ENCODE results near the gene ACTBL2. TPM values are rescaled to one million over a fixed set of nuclear protein-coding genes. Genes with fewer than 3 reads are reported as not detected.
"Not testable (repeated sequence)": the region's sequence is repeated elsewhere in the genome, so short reads cannot be mapped to it uniquely, and the experiment has no call there.

The ACTBL2 gene
- total RNA-seq, 4 donors from 2014 or later: not detected

GRCh38 chr5:57478826-57479225 is 3.8 kb downstream of the ACTBL2 start:
- no peak for TF ChIP-seq EP300 (IDR thresholded peaks at IDR 0.05)
- TF ChIP-seq POLR2A (IDR thresholded peaks at IDR 0.05): no peak
- TF ChIP-seq, protein P1, sequence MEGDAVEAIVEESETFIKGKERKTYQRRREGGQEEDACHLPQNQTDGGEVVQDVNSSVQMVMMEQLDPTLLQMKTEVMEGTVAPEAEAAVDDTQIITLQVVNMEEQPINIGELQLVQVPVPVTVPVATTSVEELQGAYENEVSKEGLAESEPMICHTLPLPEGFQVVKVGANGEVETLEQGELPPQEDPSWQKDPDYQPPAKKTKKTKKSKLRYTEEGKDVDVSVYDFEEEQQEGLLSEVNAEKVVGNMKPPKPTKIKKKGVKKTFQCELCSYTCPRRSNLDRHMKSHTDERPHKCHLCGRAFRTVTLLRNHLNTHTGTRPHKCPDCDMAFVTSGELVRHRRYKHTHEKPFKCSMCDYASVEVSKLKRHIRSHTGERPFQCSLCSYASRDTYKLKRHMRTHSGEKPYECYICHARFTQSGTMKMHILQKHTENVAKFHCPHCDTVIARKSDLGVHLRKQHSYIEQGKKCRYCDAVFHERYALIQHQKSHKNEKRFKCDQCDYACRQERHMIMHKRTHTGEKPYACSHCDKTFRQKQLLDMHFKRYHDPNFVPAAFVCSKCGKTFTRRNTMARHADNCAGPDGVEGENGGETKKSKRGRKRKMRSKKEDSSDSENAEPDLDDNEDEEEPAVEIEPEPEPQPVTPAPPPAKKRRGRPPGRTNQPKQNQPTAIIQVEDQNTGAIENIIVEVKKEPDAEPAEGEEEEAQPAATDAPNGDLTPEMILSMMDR (IDR thresholded peaks at IDR 0.05): no peak
- Histone ChIP-seq H3K27me3 (no peaks in the 10 kb centered on the region), H3K9me3 (peaks cover 0 to 6% (median 0%) of the 10 kb centered on the region in 4 donors), H3K27ac (no peak overlapping the region), H3K36me3 (no peaks in the 10 kb centered on the region), H3K4me3 (no peak overlapping the region), H3K4me1 (no peaks in the 10 kb centered on the region)
- WGBS, 2 donors: 93 to 100% methylated on average over 1 of the region's 1 CpG
- no peak for DNase-seq (ENCODE audit: low spot score in 2 of 2)

- Histone ChIP-seq H3K27me3 (no peaks in the 10 kb centered on the region), H3K4me1 (no peaks in the 10 kb centered on the region), H3K4me3 (no peak overlapping the region), H3K9me3 (peaks cover 0 to 6% (median 0%) of the 10 kb centered on the region in 4 donors), H3K36me3 (no peaks in the 10 kb centered on the region), H3K27ac (no peak overlapping the region)
- TF ChIP-seq POLR2A (IDR thresholded peaks at IDR 0.05) (no peak), EP300 (IDR thresholded peaks at IDR 0.05) (no peak)
- TF ChIP-seq, protein P1 (IDR thresholded peaks at IDR 0.05): no peak
- DNase-seq (ENCODE audit: low spot score in 2 of 2): no peak
Observed at GRCh38 chr5:57476601-57477056, 6.0 kb downstream of the ACTBL2 start.

DNA sequence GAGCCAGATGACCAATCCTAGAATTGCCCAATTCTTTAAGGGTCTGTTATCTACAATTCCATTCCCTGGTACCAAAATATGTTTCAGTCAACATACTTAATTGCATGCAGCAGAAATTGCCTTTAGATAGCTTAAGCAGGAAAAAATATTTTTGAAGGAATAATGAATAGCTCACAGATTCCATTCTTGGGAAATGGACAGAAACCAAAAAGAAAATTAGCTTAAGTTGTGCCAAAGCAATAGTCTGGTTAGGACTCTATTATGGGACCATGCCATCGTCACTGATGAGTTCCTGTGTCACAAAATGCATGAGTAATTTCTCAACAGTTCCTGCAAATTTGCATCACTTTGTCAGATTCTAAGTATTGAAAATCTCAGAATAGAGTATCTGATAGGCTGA is 12.3 kb downstream of the ACTBL2 start:
- Histone ChIP-seq H3K36me3 (no peaks in the 10 kb centered on the region), H3K27ac (no peak overlapping the region), H3K4me1 (no peaks in the 10 kb centered on the region), H3K4me3 (no peak overlapping the region), H3K27me3 (no peaks in the 10 kb centered on the region), H3K9me3 (peaks cover 0 to 1% (median 0%) of the 10 kb centered on the region in 4 donors)
- no peak for DNase-seq (ENCODE audit: low spot score in 2 of 2)
- WGBS, 2 donors: 35 to 41% methylated on average over 1 of the region's 1 CpG
- TF ChIP-seq, protein P1 (IDR thresholded peaks at IDR 0.05): no peak
- no peak for TF ChIP-seq EP300 (IDR thresholded peaks at IDR 0.05)
- no peak for TF ChIP-seq POLR2A (IDR thresholded peaks at IDR 0.05)

- no peak for DNase-seq (ENCODE audit: low spot score in 2 of 2)
- 88 to 90% methylated on average over 5 of the region's 5 CpGs for WGBS, 2 donors
- H3K27me3 ChIP-seq: no peaks in the 10 kb centered on the region
- H3K27ac ChIP-seq: no peak overlapping the region
- no peak overlapping the region for H3K4me3 ChIP-seq
- TF ChIP-seq, protein P1 (IDR thresholded peaks at IDR 0.05): no peak
- TF ChIP-seq EP300 (IDR thresholded peaks at IDR 0.05) (no peak), POLR2A (IDR thresholded peaks at IDR 0.05) (no peak)
- H3K36me3 ChIP-seq: no peaks in the 10 kb centered on the region
- H3K9me3 ChIP-seq: no peaks in the 10 kb centered on the region
- no peaks in the 10 kb centered on the region for H3K4me1 ChIP-seq
Observed at GRCh38 chr5:57468481-57469163, 14.0 kb downstream of the ACTBL2 start.

GRCh38 chr5:57466544-57466943 is 16.1 kb downstream of the ACTBL2 start:
- TF ChIP-seq, protein P1 (IDR thresholded peaks at IDR 0.05): no peak
- TF ChIP-seq EP300 (IDR thresholded peaks at IDR 0.05): no peak
- TF ChIP-seq POLR2A (IDR thresholded peaks at IDR 0.05): no peak
- 47 to 51% methylated on average over 3 of the region's 3 CpGs for WGBS, 2 donors
- DNase-seq (ENCODE audit: low spot score in 2 of 2): no peak

DNA sequence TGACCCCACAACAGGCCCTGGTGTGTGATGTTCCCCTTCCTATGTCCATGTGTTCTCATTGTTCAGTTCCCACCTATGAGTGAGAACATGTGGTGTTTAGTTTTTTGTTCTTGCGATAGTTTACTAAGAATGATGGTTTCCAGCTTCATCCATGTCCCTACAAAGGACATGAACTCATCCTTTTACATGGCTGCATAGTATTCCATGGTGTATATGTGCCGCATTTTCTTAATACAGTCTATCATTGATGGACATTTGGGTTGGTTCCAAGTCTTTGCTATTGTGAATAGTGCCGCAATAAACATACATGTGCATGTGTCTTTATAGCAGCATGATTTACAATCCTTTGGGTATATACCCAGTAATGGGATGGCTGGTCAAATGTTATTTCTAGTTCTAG is 22.6 kb downstream of the ACTBL2 start:
- not testable (repeated sequence) for H3K4me3 ChIP-seq; H3K27me3 ChIP-seq; DNase-seq (ENCODE audit: low spot score in 2 of 2); H3K27ac ChIP-seq; H3K9me3 ChIP-seq; H3K36me3 ChIP-seq
- H3K4me1 ChIP-seq: peaks cover 0 to 18% (median 5%) of the 10 kb centered on the region in 4 donors
- WGBS, 2 donors: 96 to 98% methylated on average over 3 of the region's 3 CpGs

More at GRCh38 chr5:57466544-57466943, 16.1 kb downstream of the ACTBL2 start:
- no peaks in the 10 kb centered on the region for H3K9me3 ChIP-seq
- no peaks in the 10 kb centered on the region for H3K27me3 ChIP-seq
- H3K27ac ChIP-seq: no peak overlapping the region
- H3K4me1 ChIP-seq: no peaks in the 10 kb centered on the region
- H3K36me3 ChIP-seq: no peaks in the 10 kb centered on the region
- H3K4me3 ChIP-seq: no peak overlapping the region

Measured in tibial nerve (tissue), 4 donors.